HEK293 (cell line): Measurements from ENCODE around the gene TTC39A.

Experiments used
- CTCF ChIA-PET: fragments of 350-600 bp; formaldehyde crosslinking; extraction: SDS; loops from one replicate; lab custom pipeline; 2021; ENCODE audit warnings: antibody characterized with exemption; lab: Yijun Ruan, JAX
- POLR2A ChIA-PET: fragments of 300-600 bp; formaldehyde crosslinking; extraction: SDS; loops from one replicate; lab custom pipeline; 2020; ENCODE audit warnings: antibody characterized with exemption, inconsistent platforms; lab: Yijun Ruan, JAX
- H3K27ac ChIP-seq: fragments of 200-500 bp; sonication (Bioruptor generic); 2 replicates; pipeline ENCODE4 v1.5.1; 2014; ENCODE audit warnings: low read depth, low read length, control low read depth, inconsistent platforms; ENCODE audit errors: extremely low read depth
- H3K36me3 ChIP-seq, 2 experiments: fragments of 200-500 bp in 1 of 2; sonication (Bioruptor generic) in 1 of 2; 1 replicate in 1 of 2; 2 replicates in 1 of 2; pipeline ENCODE4 v1.5.1; 2014 to 2017; ENCODE audit warnings: inconsistent platforms in 2 of 2, low read length in 2 of 2; ENCODE audit not compliant: control insufficient read depth in 2 of 2, insufficient read depth in 1 of 2
- H3K4me1 ChIP-seq: fragments of 200-500 bp; sonication (Bioruptor generic); 2 replicates; pipeline ENCODE4 v1.5.1; 2014; ENCODE audit warnings: mild to moderate bottlenecking, low read length, inconsistent platforms; ENCODE audit not compliant: control insufficient read depth, insufficient read depth
- H3K4me3 ChIP-seq: 2 replicates; pipeline ENCODE4 v1.5.1; 2011; ENCODE audit warnings: low read depth, mild to moderate bottlenecking, control low read depth, low read length, moderate library complexity
- H3K9me3 ChIP-seq: fragments of 200-500 bp; sonication (Bioruptor generic); 2 replicates; pipeline ENCODE4 v1.5.1; 2014; ENCODE audit warnings: low read depth, low read length, inconsistent platforms; ENCODE audit not compliant: control insufficient read depth, insufficient read depth
- IKZF3 ChIP-seq: fragments of 450-650 bp; IDR thresholded peaks from 2 replicates; pipeline ENCODE4 v1.5.0; 2018; ENCODE audit warnings: missing biosample characterization, mild to moderate bottlenecking, missing genetic modification characterization, moderate library complexity
- MZF1 ChIP-seq: fragments of 450-650 bp; formaldehyde crosslinking; IDR thresholded peaks from 2 replicates; pipeline ENCODE4 v1.5.1; 2017; ENCODE audit warnings: missing biosample characterization, missing genetic modification characterization, borderline replicate concordance
- OSR2 ChIP-seq: fragments of 450-650 bp; formaldehyde crosslinking; IDR thresholded peaks from 2 replicates; pipeline ENCODE4 v1.5.1; 2016; ENCODE audit warnings: missing biosample characterization, missing genetic modification characterization
- PRDM1 ChIP-seq: fragments of 450-650 bp; formaldehyde crosslinking; IDR thresholded peaks from 2 replicates; pipeline ENCODE4; 2016; ENCODE audit warnings: missing biosample characterization, missing genetic modification characterization
- SP2 ChIP-seq: fragments of 450-650 bp; formaldehyde crosslinking; IDR thresholded peaks from 2 replicates; pipeline ENCODE4 v1.5.1; 2016; ENCODE audit warnings: missing biosample characterization, missing genetic modification characterization
- YY1 ChIP-seq: fragments of 450-650 bp; formaldehyde crosslinking; IDR thresholded peaks from 2 replicates; pipeline ENCODE4 v1.5.1; 2018; ENCODE audit warnings: missing biosample characterization, missing genetic modification characterization
- ZBTB48 ChIP-seq: fragments of 450-650 bp; formaldehyde crosslinking; IDR thresholded peaks from 2 replicates; pipeline ENCODE4 v1.5.1; 2016; ENCODE audit warnings: missing biosample characterization, missing genetic modification characterization
- ZIC2 ChIP-seq: fragments of 450-650 bp; formaldehyde crosslinking; IDR thresholded peaks from 2 replicates; pipeline ENCODE4 v1.5.1; 2016; ENCODE audit warnings: missing biosample characterization, missing genetic modification characterization
- ZNF121 ChIP-seq: fragments of 450-650 bp; formaldehyde crosslinking; IDR thresholded peaks from 2 replicates; pipeline ENCODE4 v1.5.1; 2016; ENCODE audit warnings: missing biosample characterization, missing genetic modification characterization
- ZNF24 ChIP-seq: fragments of 450-650 bp; formaldehyde crosslinking; IDR thresholded peaks from 2 replicates; pipeline ENCODE4 v1.5.1; 2016; ENCODE audit warnings: missing biosample characterization, missing genetic modification characterization
- ZNF391 ChIP-seq: fragments of 450-650 bp; formaldehyde crosslinking; IDR thresholded peaks from 2 replicates; pipeline ENCODE4 v1.5.1; 2016; ENCODE audit warnings: low read depth, missing biosample characterization, missing genetic modification characterization, borderline replicate concordance
- ZNF600 ChIP-seq: fragments of 450-650 bp; formaldehyde crosslinking; IDR thresholded peaks from 2 replicates; pipeline ENCODE4 v1.5.1; 2016; ENCODE audit warnings: missing biosample characterization, missing genetic modification characterization
- ZNF677 ChIP-seq: fragments of 450-650 bp; IDR thresholded peaks from 2 replicates; pipeline ENCODE4 v1.5.0; 2018; ENCODE audit warnings: missing biosample characterization, mild to moderate bottlenecking, missing genetic modification characterization, moderate library complexity
- TF ChIP-seq, protein P1 (sequence below): fragments of 450-650 bp; IDR thresholded peaks from 2 replicates; pipeline ENCODE4 v1.5.1; 2018; ENCODE audit warnings: missing biosample characterization, missing genetic modification characterization
- TF ChIP-seq, protein P2 (sequence below): fragments of 450-650 bp; formaldehyde crosslinking; IDR thresholded peaks from 2 replicates; pipeline ENCODE4 v1.5.1; 2016; ENCODE audit warnings: missing biosample characterization, missing genetic modification characterization, low read depth
- TF ChIP-seq, protein P3 (sequence below): fragments of 450-650 bp; formaldehyde crosslinking; IDR thresholded peaks from 2 replicates; pipeline ENCODE4 v1.5.1; 2017; ENCODE audit warnings: missing biosample characterization, missing genetic modification characterization

Gene TTC39A

GRCh38 chr1:51241119-51241518 is 89.2 kb downstream of the TTC39A start:
- no peaks in the 10 kb centered on the region; a peak in 1 of 3 replicates for H3K36me3 ChIP-seq
- H3K9me3 ChIP-seq, result no peaks in the 10 kb centered on the region
- POLR2A ChIA-PET, result no interaction called here
- peaks cover 12% of the 10 kb centered on the region; the same call in 1 of the 2 replicates for H3K4me1 ChIP-seq
- no peak overlapping the region for H3K4me3 ChIP-seq
- CTCF ChIA-PET, result interaction anchor here (0.6 to 1.1 kb wide), 4 partner anchors 51 to 483 kb away, joined by 3 to 4 read pairs (median 3); no protein-coding TSS in a partner anchor
- TF ChIP-seq ZIC2 (tag by site-specific recombination) (no peak), OSR2 (tag by site-specific recombination) (peak; percentile 35; the same call in 1 of the 2 replicates), YY1 (tag by site-specific recombination) (no peak), ZNF391 (tag by site-specific recombination) (no peak), ZNF121 (tag by site-specific recombination) (0 out of 2 replicates have a peak, but pooled peaks have one; percentile 45), ZNF24 (tag by site-specific recombination) (no peak), ZNF677 (tag by site-specific recombination) (no peak)
- TF ChIP-seq, protein P1, sequence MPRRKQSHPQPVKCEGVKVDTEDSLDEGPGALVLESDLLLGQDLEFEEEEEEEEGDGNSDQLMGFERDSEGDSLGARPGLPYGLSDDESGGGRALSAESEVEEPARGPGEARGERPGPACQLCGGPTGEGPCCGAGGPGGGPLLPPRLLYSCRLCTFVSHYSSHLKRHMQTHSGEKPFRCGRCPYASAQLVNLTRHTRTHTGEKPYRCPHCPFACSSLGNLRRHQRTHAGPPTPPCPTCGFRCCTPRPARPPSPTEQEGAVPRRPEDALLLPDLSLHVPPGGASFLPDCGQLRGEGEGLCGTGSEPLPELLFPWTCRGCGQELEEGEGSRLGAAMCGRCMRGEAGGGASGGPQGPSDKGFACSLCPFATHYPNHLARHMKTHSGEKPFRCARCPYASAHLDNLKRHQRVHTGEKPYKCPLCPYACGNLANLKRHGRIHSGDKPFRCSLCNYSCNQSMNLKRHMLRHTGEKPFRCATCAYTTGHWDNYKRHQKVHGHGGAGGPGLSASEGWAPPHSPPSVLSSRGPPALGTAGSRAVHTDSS (tag by site-specific recombination), result no peak
- TF ChIP-seq, all 188 proteins: peak for 2
- H3K27ac ChIP-seq, result no peak overlapping the region

DNA sequence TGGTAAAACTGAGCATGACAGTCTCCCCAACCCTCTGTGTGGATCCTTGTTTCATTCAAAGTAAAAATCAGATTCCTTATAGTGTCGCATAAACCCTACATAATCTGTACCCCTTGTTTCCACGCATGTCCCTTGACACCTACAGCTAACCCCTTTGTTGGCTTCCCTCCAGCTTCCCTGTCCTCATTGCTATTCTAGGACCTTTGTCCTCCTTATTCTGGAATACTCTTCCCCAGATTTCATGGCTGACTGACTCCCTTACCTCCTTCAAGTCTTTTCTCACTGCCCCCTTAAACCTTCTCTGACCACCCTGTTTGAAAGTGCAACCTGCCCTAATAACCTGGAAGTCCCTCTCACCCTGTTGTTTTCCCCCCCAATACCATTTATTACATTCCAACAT is 90.3 kb downstream of the TTC39A start:
- Histone ChIP-seq H3K4me3 (no peak overlapping the region), H3K9me3 (no peaks in the 10 kb centered on the region), H3K4me1 (peaks cover 17% of the 10 kb centered on the region; the same call in 1 of the 2 replicates), H3K36me3 (no peaks in the 10 kb centered on the region; a peak in 1 of 3 replicates), H3K27ac (no peak overlapping the region)
- CTCF ChIA-PET, result no interaction called here
- TF ChIP-seq ZNF600 (tag by site-specific recombination) (0 out of 2 replicates have a peak, but pooled peaks have one; percentile 39), SP2 (no peak), IKZF3 (tag by site-specific recombination) (peak; percentile 57), ZBTB48 (tag by site-specific recombination) (peak; percentile 58; the same call in 1 of the 2 replicates), PRDM1 (tag by site-specific recombination) (peak; percentile 80; the same call in 1 of the 2 replicates), MZF1 (tag by site-specific recombination) (0 out of 2 replicates have a peak, but pooled peaks have one; percentile 22)
- TF ChIP-seq, protein P2, sequence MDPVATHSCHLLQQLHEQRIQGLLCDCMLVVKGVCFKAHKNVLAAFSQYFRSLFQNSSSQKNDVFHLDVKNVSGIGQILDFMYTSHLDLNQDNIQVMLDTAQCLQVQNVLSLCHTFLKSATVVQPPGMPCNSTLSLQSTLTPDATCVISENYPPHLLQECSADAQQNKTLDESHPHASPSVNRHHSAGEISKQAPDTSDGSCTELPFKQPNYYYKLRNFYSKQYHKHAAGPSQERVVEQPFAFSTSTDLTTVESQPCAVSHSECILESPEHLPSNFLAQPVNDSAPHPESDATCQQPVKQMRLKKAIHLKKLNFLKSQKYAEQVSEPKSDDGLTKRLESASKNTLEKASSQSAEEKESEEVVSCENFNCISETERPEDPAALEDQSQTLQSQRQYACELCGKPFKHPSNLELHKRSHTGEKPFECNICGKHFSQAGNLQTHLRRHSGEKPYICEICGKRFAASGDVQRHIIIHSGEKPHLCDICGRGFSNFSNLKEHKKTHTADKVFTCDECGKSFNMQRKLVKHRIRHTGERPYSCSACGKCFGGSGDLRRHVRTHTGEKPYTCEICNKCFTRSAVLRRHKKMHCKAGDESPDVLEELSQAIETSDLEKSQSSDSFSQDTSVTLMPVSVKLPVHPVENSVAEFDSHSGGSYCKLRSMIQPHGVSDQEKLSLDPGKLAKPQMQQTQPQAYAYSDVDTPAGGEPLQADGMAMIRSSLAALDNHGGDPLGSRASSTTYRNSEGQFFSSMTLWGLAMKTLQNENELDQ (tag by site-specific recombination), result no peak
- TF ChIP-seq, protein P3, sequence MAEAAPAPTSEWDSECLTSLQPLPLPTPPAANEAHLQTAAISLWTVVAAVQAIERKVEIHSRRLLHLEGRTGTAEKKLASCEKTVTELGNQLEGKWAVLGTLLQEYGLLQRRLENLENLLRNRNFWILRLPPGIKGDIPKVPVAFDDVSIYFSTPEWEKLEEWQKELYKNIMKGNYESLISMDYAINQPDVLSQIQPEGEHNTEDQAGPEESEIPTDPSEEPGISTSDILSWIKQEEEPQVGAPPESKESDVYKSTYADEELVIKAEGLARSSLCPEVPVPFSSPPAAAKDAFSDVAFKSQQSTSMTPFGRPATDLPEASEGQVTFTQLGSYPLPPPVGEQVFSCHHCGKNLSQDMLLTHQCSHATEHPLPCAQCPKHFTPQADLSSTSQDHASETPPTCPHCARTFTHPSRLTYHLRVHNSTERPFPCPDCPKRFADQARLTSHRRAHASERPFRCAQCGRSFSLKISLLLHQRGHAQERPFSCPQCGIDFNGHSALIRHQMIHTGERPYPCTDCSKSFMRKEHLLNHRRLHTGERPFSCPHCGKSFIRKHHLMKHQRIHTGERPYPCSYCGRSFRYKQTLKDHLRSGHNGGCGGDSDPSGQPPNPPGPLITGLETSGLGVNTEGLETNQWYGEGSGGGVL (tag by site-specific recombination), result no peak
- POLR2A ChIA-PET, result no interaction called here
